ENCODE results near the gene FMO2.
A peak's percentile ranks its signal among the peaks of the same experiment; 100 is the strongest.

Gene FMO2

DNA sequence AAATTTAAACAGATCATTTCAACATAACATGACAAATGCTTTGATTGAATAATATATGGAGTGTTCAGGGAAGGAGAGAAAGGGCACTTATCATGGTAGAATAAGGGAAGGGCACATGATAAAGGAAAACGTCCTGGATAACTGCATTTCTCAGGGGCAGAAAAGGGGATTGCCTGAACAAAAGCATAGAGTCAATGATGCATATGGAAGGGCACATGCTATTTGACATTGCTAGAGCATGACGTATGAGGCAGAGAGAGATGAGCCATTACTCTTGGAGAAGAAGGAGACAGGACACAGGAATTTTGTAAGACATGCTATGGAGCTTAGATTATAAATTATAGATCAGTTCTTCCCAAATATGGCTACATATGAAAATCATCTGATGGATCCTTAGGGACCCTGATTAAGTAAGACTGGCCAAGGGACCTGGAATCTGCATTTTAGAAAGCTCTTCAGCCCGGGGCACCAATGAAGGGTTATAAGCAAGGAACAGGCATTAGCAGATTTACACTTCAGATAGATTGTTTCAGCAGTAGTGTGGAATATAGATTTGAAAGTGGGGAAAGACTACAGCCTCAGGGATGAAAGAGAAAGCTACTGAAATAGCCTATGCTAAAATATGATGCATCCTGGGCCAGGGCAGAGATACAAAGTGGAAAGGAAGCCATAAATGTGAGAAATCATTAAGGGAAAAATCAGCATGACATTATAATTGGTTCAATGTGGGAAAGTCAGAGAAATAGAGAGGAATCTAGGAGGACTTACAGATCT, 21.3 kb downstream of the FMO2 start:
- H3K4me3 ChIP-seq (ENCODE audit: control insufficient read depth, low read depth, low read length), result no peak overlapping the region
- no peak for DNase-seq (ENCODE audit: low read depth)
- no peak for TF ChIP-seq CTCF (conservative IDR thresholded peaks at IDR 0.05; ENCODE audit: control insufficient read depth, insufficient read depth, low read depth, low read length)

- TF ChIP-seq CTCF (conservative IDR thresholded peaks at IDR 0.05; ENCODE audit: control insufficient read depth, insufficient read depth, low read depth, low read length), result no peak
- H3K4me3 ChIP-seq (ENCODE audit: control insufficient read depth, low read depth, low read length), result no peak overlapping the region
- DNase-seq (ENCODE audit: low read depth), result peak; percentile 63
Measured at GRCh38 chr1:171206978-171207355, 21.9 kb downstream of the FMO2 start.

GRCh38 chr1:171207377-171207776, 22.3 kb downstream of the FMO2 start:
- H3K4me3 ChIP-seq (ENCODE audit: control insufficient read depth, low read depth, low read length), result no peak overlapping the region
- no peak for DNase-seq (ENCODE audit: low read depth)
- TF ChIP-seq CTCF (conservative IDR thresholded peaks at IDR 0.05; ENCODE audit: control insufficient read depth, insufficient read depth, low read depth, low read length), result no peak

GRCh38 chr1:171210355-171210754, 25.3 kb downstream of the FMO2 start:
- no peak overlapping the region for H3K4me3 ChIP-seq (ENCODE audit: control insufficient read depth, low read depth, low read length)
- TF ChIP-seq CTCF (conservative IDR thresholded peaks at IDR 0.05; ENCODE audit: control insufficient read depth, insufficient read depth, low read depth, low read length), result no peak
- peak; percentile 62 for DNase-seq (ENCODE audit: low read depth)

DNA sequence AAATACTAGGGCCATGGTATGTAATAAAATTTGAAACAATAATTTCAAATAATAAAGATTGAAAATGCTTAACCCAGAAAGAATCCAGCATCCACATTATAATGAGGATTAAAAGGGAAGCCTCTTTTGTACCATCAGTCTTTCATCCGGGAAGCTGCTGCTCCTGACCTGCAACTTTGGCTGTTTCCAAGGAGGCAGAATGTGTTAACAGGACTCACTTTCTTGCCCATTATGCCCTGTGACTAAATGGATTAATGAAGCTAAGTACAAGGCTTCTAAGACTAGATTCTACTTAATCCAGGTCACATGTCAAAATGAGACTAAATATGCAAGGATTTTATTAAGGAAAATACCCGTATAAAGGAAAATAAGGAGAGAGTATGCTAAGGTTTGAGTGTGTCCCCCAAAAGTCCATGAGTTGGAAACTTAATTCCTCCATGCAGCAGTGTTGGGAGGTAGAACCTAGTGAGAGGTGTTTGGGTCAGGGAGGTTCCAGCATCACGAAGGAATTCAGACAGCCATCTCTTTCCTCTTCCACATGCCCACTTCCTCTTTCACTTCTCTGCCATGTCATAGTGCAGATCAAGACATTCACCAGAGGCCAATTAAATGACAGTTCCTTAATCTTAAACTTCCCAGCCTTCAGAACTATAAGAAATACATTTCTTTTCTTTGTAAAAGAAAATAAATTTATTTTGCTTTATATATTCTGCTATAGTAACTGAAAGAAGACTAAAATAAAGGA, 27.7 kb downstream of the FMO2 start:
- TF ChIP-seq CTCF (conservative IDR thresholded peaks at IDR 0.05; ENCODE audit: control insufficient read depth, insufficient read depth, low read depth, low read length), result no peak
- no peak overlapping the region for H3K4me3 ChIP-seq (ENCODE audit: control insufficient read depth, low read depth, low read length)
- DNase-seq (ENCODE audit: low read depth), result no peak

DNA sequence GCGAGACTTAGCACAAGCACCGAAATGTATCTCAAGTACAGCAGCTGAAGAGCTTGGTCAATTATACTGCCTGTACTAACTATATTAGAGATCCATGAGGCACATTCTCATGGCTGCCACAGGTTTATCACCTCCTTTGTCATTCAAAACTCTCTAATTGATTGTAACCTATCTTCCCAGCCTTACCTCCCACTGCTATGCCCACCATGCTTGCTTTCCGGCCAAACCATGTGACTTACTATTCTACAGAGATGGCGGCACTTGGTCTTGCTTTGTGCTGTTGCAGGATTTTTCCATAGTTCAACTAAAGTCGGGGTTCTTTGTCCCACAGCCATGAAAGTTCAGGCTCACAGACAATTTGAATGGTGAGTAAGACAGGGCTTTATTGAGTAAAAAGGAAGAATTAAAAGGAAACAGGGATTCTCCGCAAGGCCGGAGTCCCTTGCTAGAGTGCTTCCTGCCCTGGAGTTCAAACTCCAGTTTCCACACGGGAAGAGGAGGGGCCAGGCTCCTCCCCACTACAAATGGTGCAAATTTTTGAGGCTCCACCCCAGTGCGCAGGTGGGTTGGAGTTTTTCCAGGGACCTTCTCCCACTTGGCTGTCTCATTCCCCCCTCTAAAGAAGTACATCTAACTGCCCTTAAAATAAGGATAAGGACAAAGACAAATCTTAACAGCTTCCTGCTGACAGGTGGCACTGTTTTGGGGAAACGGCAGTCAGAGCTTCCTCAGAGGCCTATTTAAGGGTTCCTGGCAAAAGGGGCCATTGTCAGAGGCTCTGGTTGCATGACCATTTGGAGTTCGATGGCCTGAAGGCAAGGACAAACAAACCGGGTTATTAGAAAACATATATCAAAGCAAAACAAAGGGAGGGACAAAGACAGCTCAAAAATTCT, 28.7 kb downstream of the FMO2 start:
- no peak for TF ChIP-seq CTCF (conservative IDR thresholded peaks at IDR 0.05; ENCODE audit: control insufficient read depth, insufficient read depth, low read depth, low read length)
- DNase-seq (ENCODE audit: low read depth), result no peak

More for the DNA sequence above, 28.7 kb downstream of the FMO2 start:
- no peak overlapping the region for H3K4me3 ChIP-seq (ENCODE audit: control insufficient read depth, low read depth, low read length)
